NCI-H2196 treated with DMSO at 0.1 percent for 48 hours (cell line): Measurements from ENCODE around the gene ZNF407.
A peak's percentile ranks its signal among the peaks of the same experiment; 100 is the strongest.

Experiments used
- DNase-seq: peaks from one replicate; lab custom pipeline; 2025; ENCODE audit not compliant: unreplicated experiment; lab: John Stamatoyannopoulos, UW

ZNF407 gene

GRCh38 chr18:74626049-74626874, 28.6 kb downstream of the ZNF407 start:
- no peak for DNase-seq

- DNase-seq: no peak
Observed at GRCh38 chr18:74630804-74631203, 33.1 kb downstream of the ZNF407 start.

- DNase-seq: no peak
Observed at GRCh38 chr18:74631212-74631611, 33.5 kb downstream of the ZNF407 start.

GRCh38 chr18:74631623-74632350, 34.1 kb downstream of the ZNF407 start:
- DNase-seq: no peak

GRCh38 chr18:74632351-74632679, 34.6 kb downstream of the ZNF407 start:
- DNase-seq: no peak

GRCh38 chr18:74632856-74633255, 35.2 kb downstream of the ZNF407 start:
- no peak for DNase-seq

- no peak for DNase-seq
Observed at GRCh38 chr18:74633652-74634352, 36.1 kb downstream of the ZNF407 start.

GRCh38 chr18:74635224-74635975, 37.7 kb downstream of the ZNF407 start:
- no peak for DNase-seq

GRCh38 chr18:74637070-74637469, 39.4 kb downstream of the ZNF407 start:
- DNase-seq: no peak

GRCh38 chr18:74638210-74638609, 40.5 kb downstream of the ZNF407 start:
- no peak for DNase-seq

- no peak for DNase-seq
Observed at GRCh38 chr18:74644713-74645112, 47.0 kb downstream of the ZNF407 start.

GRCh38 chr18:74645679-74646078, 48.0 kb downstream of the ZNF407 start:
- DNase-seq: no peak

- no peak for DNase-seq
Observed at GRCh38 chr18:74651327-74652128, 53.9 kb downstream of the ZNF407 start.

GRCh38 chr18:74652392-74652988, 54.8 kb downstream of the ZNF407 start:
- peak; percentile 42 for DNase-seq

- DNase-seq: no peak
Observed at GRCh38 chr18:74654638-74655037, 57.0 kb downstream of the ZNF407 start.

- no peak for DNase-seq
Observed at GRCh38 chr18:74661008-74661407, 63.3 kb downstream of the ZNF407 start.

GRCh38 chr18:74661691-74662090, 64.0 kb downstream of the ZNF407 start:
- no peak for DNase-seq

GRCh38 chr18:74662622-74663021, 65.0 kb downstream of the ZNF407 start:
- DNase-seq: no peak

- no peak for DNase-seq
Observed at GRCh38 chr18:74665346-74665745, 67.7 kb downstream of the ZNF407 start.

- no peak for DNase-seq
Observed at GRCh38 chr18:74665905-74666304, 68.2 kb downstream of the ZNF407 start.
